SK-N-SH (cell line): Measurements from ENCODE around the gene ADAMTS14.

ENCODE experiments used
- CHD2 ChIP-seq: fragments of 150-350 bp; IDR thresholded peaks from 2 replicates; pipeline ENCODE4 v1.6.1; 2018; ENCODE audit warnings: low read length; ENCODE audit not compliant: partially characterized antibody
- CTCF ChIP-seq: fragments of 200-600 bp; sonication (generic); IDR thresholded peaks from 2 replicates; pipeline ENCODE4 v1.6.1; 2017; ENCODE audit warnings: antibody characterized with exemption, mild to moderate bottlenecking, moderate library complexity
- POLR2AphosphoS5 ChIP-seq: IDR thresholded peaks from 2 replicates; pipeline ENCODE4 v1.6.1; 2012; ENCODE audit warnings: low read depth, low read length

- no peak for TF ChIP-seq POLR2AphosphoS5
- TF ChIP-seq CHD2: no peak
- TF ChIP-seq CTCF: no peak
Observed at GRCh38 chr10:70723771-70724170, 51.5 kb downstream of the ADAMTS14 start.
